Spleen (tissue), 7 donors: ENCODE data around the gene DCAF15.

Source experiments
- POLR2AphosphoS5 ChIP-seq, 3 donors: sonication (generic); formaldehyde crosslinking; IDR thresholded peaks; one replicate each; pipeline ENCODE4 v1.5.1; 2017; ENCODE audit warnings: antibody characterized with exemption in 3 of 3
- TF ChIP-seq, protein P1 (sequence below), 11 experiments: fragments of 200-600 bp in 7 of 11; fragments of 450-650 bp in 4 of 11; sonication (generic) in 4 of 11; IDR thresholded peaks in 8 of 11; conservative IDR thresholded peaks in 3 of 11; 1 replicate in 7 of 11; 2 replicates in 4 of 11; pipeline versions ENCODE4 v1.4.0 to v1.8.0; 2016 to 2021; ENCODE audit warnings: antibody characterized with exemption in 11 of 11, inconsistent platforms in 4 of 11, mild to moderate bottlenecking in 1 of 11
- donor health status: DM: no; HTN: no; CAD: no; lungs with moderate emphysema.
- donor health status: DM: no; HTN: no; CAD: no.
- donor health status: DM: no; HTN: no; CAD: no.

DNA sequence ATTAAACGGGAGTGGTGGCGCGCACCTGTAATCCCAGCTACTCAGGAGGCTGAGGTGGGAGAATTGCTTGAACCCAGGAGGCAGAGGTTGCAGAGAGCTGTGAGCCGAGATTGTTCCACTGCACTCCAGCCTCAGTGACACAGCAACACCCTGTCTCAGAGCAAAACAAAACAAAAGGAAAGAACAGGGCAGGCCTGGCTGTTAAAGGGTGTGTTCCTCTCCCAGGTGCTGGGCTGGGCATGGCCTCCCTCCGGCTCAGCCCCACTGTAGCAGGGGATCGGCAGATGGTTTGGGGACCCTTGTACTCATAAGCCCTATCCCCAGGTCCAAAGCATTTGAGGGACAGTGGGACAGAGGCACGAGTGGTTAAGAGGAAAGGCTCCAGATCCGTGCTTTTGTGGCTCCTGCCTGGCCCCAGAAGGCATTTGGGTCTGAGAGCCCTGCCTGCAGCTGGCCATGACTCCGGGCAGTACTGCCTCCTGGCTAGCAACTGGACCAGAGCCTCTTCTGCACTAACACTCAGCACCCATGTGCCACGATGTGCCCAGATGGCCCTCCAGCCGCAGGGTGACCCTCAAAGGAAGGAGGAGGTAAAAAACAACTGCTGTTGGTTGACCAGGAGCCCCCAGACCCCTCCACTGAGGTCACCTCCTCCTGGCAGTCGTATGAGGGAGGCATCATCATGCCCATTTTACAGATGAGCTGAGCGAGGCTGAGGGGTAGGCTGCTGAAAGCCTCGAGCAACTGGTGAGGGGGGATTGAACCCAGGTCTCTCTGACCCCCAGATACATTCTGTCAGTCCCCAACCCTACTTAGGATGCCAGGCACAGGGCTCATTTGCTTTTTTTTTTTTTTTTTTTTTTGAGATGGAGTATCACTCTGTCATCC, 43.8 kb downstream of the DCAF15 start:
- TF ChIP-seq, protein P1, sequence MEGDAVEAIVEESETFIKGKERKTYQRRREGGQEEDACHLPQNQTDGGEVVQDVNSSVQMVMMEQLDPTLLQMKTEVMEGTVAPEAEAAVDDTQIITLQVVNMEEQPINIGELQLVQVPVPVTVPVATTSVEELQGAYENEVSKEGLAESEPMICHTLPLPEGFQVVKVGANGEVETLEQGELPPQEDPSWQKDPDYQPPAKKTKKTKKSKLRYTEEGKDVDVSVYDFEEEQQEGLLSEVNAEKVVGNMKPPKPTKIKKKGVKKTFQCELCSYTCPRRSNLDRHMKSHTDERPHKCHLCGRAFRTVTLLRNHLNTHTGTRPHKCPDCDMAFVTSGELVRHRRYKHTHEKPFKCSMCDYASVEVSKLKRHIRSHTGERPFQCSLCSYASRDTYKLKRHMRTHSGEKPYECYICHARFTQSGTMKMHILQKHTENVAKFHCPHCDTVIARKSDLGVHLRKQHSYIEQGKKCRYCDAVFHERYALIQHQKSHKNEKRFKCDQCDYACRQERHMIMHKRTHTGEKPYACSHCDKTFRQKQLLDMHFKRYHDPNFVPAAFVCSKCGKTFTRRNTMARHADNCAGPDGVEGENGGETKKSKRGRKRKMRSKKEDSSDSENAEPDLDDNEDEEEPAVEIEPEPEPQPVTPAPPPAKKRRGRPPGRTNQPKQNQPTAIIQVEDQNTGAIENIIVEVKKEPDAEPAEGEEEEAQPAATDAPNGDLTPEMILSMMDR (IDR thresholded peaks at IDR 0.05 in 8 of 11, conservative IDR thresholded peaks at IDR 0.05 in 3 of 11), result no peak
- TF ChIP-seq POLR2AphosphoS5 (IDR thresholded peaks at IDR 0.05), result no peak
